Activated CD8-positive, alpha-beta memory T cell treated with anti-CD3 and anti-CD28 coated beads for 24 hours (primary cell): ENCODE measurements around the gene TRIM54.
A peak's percentile ranks its signal among the peaks of the same experiment; 100 is the strongest.

Experiments used
- DNase-seq: peaks from one replicate; pipeline ENCODE4 v3.0.0-alpha.2; 2020

TRIM54 gene, protein sequence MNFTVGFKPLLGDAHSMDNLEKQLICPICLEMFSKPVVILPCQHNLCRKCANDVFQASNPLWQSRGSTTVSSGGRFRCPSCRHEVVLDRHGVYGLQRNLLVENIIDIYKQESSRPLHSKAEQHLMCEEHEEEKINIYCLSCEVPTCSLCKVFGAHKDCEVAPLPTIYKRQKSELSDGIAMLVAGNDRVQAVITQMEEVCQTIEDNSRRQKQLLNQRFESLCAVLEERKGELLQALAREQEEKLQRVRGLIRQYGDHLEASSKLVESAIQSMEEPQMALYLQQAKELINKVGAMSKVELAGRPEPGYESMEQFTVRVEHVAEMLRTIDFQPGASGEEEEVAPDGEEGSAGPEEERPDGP

GRCh38 chr2:27281855-27282559 is at the start of gene TRIM54:
Gene TRIM54, plus strand, starts transcription at chr2:27282429. Its CDS starts 303 bp downstream, at chr2:27282732.
- DNase-seq = no peak

DNA sequence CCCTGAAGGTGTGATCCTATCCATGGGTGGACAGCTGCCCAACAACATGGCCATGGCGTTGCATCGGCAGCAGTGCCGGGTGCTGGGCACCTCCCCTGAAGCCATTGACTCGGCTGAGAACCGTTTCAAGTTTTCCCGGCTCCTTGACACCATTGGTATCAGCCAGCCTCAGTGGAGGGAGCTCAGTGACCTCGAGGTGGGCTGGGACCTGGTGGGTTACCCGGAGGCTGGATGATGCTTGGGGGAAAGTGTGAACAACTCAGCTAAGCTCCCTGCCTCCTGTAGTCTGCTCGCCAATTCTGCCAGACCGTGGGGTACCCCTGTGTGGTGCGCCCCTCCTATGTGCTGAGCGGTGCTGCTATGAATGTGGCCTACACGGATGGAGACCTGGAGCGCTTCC is 48.9 kb upstream of the TRIM54 start:
- no peak for DNase-seq

DNA sequence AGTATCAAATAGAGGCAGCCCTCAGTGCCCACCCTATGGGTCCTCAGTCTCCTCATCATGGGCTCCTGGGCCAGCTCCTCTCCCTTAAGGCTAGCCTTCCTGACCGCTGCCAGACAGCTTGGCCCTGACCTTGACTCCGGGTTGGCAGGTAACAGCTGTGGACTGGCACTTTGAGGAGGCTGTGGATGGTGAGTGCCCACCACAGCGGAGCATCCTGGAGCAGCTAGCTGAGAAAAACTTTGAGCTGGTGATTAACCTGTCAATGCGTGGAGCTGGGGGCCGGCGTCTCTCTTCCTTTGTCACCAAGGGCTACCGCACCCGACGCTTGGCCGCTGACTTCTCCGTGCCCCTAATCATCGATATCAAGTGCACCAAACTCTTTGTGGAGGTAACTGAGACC is 46.1 kb upstream of the TRIM54 start:
- no peak for DNase-seq

- no peak for DNase-seq
Observed at GRCh38 chr2:27236626-27237025, 45.6 kb upstream of the TRIM54 start.

DNA sequence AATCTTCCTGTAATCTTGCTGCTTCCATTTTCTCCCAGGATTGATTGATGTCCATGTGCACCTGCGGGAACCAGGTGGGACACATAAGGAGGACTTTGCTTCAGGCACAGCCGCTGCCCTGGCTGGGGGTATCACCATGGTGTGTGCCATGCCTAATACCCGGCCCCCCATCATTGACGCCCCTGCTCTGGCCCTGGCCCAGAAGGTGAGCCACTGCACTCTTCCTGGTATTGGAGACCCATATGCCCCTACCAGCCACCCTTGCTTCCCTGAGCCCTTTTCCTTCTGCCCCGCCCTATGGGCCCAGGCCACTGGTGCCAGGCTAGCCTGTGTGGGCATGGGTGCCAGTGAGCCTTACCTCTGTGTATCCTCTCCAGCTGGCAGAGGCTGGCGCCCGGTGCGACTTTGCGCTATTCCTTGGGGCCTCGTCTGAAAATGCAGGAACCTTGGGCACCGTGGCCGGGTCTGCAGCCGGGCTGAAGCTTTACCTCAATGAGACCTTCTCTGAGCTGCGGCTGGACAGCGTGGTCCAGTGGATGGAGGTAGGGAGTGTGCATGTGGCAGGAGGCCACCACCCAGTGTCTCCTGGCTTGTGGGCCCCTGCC is 44.8 kb upstream of the TRIM54 start:
- no peak for DNase-seq

DNA sequence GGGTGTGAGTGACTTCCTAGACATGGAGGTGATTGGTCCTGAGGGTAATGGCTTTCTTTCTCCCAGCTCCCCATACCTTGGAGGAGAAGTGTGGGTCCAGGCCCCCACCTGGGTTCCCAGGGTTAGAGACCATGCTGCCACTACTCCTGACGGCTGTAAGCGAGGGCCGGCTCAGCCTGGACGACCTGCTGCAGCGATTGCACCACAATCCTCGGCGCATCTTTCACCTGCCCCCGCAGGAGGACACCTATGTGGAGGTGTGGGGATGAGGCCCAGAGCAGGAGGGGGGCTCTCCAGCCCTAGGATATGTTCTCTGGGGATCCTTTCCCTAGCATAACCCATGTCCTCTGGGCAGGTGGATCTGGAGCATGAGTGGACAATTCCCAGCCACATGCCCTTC is 43.3 kb upstream of the TRIM54 start:
- DNase-seq = no peak

DNA sequence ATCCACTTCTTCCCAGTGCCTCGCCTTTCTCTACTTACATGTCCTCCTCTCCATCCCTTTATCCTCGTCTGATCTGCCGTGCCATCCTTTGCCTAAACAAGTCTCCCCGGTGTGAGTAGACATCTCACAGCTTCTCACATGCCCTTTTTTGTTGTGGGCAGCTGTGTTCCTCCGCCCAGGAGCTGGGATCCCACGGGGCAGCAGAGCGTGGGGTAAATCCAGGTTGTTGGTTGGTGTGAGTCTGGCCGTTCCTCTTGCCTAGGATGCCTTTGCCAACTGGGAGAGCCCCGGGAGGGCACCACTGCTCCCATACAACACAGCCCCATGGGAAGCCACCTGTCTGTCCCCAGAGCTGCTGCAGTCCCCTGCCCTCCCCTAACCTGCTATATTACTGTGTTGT is 41.8 kb upstream of the TRIM54 start:
- no peak for DNase-seq

DNA sequence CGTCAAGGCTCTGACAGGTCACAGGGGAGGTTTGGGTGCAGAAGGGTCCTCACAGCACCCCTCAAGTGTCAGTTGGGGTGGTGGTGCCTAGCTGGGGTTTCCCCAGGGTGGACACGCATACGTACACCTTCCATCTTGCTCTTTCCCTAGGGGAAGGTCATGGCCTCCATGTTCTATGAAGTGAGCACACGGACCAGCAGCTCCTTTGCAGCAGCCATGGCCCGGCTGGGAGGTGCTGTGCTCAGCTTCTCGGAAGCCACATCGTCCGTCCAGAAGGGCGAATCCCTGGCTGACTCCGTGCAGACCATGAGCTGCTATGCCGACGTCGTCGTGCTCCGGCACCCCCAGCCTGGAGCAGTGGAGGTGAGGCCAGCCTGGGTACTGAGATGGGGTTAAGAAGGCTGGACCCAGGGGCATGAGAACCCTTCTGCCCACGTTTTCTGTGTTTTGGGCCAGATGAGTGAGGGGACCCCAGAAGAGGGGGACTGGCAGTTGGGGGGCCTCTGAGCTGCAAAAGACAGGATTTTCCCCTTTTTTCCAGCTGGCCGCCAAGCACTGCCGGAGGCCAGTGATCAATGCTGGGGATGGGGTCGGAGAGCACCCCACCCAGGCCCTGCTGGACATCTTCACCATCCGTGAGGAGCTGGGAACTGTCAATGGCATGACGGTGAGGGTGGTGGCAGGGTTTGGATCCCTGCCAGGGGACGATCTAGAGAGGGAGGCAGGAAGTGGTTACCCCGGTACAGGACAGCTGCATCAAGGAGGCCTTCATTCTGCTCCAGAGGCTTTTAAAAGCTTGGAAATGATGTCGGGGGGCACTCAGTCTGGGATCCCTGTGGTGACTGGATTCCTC is 40.2 kb upstream of the TRIM54 start:
- no peak for DNase-seq

DNA sequence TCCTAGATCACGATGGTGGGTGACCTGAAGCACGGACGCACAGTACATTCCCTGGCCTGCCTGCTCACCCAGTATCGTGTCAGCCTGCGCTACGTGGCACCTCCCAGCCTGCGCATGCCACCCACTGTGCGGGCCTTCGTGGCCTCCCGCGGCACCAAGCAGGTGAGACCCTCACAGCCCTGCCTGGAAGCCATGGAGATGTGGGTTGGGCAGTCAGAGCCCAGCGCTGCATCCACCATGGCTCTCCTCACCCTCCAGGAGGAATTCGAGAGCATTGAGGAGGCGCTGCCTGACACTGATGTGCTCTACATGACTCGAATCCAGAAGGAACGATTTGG is 39.6 kb upstream of the TRIM54 start:
- DNase-seq = no peak

DNA sequence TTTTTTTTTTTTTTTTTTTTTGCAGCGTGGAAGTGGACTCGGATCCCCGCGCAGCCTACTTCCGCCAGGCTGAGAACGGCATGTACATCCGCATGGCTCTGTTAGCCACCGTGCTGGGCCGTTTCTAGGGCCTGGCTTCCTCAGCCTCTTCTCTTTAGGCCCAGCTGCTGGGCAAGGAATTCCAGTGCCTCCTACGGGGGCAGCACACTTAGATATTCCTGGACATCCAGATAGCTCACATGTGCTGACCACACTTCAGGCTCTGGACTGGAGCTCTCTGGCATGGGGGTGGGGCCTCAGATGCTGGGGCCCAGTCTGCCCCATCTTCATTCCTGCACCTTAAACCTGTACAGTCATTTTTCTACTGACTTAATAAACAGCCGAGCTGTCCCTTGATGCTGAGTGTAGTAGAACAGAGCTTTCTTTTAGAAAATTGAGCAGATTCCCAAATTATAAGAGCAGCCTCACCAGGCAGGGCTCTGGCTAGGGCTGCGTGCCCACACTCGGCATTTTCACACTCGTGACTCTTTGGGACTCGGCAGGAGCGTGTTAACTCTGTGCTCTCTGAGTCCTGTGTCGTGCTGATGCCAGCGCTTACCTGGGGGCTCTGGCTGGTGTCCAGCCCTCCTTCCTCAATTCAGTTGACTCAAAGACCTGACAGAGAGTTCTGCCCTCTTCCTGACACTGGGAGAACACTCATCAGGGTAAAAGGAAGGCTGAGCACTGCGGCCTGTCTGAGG is 38.7 kb upstream of the TRIM54 start:
- DNase-seq = no peak

DNA sequence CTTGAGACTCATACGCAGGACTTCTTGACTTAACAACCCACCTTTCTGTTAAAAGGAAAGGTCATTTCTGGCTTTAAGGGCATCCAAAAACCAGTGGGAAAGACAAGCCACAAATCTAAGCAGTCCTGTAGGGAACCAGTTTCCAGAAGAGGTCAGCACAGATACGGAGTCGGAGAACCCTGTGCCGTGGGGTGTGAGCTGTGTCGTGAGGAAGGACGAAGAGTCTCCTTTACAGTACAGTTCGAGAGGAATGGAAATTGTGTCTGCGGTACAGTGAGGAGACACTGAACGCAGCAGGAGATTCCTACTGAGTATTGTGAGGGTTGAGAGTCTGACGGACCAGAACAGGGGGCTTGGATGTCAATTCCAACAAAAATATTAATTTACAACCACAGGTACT is 37.1 kb upstream of the TRIM54 start:
- DNase-seq = no peak

DNA sequence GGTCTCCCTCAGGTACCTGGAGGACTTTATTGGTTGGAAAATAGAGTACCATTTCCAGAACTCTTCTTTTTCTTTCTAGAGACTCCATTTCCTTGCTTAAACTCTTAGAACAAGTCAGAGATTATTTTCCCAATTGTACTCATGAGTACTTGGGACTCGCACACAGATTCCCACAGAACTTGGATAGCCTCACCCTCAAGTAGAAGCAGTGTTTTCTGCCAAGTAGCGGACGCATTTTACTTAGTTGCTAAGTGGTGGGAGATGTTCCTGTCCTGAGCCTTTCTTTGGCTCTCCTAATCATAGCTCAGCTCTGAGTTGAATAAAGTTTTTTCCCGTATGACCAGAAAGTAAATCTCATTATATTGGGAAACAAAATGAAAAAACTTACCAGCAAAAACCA is 36.6 kb upstream of the TRIM54 start:
- no peak for DNase-seq

GRCh38 chr2:27247893-27248292 is 34.3 kb upstream of the TRIM54 start:
- DNase-seq = no peak

DNA sequence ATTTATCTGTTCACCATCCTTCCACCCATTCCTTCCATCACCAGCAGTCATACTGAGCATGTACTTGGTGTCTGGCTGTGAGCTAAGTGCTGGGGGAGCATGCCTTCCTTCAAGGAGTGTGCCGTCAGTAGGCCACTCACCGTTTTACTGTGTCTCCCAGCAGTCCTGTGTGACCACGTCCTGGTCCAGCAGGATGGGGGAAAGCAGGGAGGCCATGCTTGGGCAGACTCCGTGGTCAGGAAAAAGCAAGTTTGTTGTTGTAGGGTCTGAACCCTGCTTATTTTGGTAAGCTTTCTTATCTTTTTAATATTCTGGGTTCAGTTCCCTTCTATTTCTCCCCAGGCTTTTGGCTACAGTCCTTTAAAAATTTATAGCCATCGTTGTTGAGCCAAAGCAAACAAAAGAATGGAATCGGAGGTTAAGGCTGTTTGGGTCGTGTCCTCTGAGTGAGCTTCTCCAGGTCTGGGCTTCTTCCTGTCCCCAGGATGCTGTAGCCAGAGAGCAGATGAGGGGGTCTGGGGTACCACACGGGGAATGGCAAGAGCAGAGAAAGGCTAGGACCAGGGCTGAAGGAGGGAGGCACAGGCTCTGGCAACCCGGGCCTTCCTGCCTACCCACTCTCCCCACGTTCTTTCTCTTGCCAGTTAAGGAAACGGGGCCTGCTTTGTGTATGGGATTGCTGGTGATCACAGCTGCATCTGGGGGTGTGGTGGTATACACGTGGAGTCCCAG is 32.9 kb upstream of the TRIM54 start:
- DNase-seq = no peak

DNA sequence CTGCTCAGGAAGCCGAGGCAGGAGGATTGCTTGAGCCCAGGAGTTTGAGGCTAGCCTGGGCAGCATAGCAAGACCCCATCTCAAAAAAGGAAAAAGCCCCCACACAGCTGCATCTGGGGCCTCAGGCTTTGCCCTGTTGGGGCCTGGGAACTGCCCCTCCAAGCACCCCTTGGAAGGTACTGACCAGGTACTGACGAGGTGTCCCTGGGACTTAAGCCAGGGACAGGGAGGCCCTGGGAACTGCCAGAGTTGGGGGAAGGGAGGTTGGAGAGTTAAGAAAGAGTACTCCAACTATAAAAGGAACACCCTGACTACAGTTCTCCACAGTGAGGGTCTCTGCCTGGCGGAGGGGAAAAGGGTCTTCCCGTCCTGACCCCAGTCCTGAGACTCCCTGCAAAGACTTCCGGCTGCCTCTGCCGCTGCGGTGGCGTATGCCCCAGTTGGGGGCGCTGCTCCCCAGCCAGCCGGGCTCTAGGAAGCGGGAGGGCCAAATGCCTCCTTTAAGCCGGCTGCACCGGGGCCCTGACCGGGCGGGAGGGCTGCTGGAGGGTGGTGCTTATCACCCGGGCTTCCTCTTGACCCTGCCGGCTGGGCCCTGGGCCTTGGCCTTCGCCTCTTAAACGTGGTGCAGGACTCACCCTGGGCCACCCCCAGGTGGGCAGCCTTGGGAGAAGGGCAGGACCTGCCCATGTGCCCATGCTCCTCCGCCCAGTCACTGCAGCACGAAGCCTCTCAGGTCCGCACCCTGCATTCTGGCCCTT is 32.2 kb upstream of the TRIM54 start:
- peak; percentile 80 for DNase-seq

DNA sequence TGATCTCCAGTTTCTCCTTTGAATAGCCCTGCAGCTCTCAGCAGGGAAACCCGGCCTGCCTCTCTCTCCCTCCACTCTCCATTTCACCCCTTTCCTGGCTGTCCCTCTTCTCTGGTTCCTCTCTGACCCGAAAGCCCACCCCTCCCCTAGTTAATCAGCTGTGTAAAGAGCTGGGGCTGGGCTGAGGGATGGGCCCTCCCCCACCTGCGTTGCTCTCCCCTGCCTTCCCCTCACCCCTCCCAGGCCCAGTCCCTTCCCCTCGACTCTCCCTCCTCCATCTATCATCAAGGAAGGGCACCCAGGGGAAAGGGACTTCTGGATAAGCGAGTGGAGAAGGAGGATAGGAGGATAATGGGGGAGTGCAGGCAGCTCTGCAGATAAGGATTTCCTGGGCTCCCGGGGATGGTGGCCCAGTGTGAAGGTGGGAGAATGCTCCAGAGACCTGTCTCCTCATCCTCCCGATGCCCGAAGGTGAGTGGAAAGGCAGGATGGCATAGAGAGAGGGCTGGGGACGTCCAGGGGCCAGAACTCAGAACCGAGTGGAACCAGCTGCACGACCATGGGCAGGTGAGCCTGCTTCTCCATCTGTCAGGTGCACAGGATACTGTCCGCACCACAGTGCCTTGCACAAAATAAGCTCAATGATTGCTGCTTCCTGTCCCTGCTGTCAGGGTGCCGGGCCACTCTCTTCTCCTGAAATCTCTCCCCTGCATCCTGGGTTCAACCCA is 31.4 kb upstream of the TRIM54 start:
- DNase-seq = no peak

DNA sequence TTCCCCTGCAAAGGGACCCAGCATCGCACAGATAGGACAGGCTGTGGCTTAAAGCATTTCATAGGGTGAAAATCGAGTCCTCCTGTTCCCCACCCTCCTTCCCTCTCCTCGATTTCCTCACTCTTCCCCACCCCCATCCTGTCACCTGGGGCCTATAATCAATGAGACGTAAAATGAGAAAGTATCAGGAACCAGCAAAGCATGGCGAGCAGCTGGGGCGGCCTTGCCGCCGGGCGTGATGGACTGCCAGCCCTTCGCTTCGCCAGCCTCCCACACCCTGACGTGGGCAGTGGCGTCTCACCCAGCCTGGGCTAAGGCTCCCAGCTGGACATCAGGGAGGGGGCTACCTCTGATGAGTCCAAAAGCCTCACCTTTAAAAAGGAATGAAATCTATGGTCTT is 30.5 kb upstream of the TRIM54 start:
- DNase-seq = no peak

GRCh38 chr2:27255187-27255586 is 27.0 kb upstream of the TRIM54 start:
- no peak for DNase-seq

DNA sequence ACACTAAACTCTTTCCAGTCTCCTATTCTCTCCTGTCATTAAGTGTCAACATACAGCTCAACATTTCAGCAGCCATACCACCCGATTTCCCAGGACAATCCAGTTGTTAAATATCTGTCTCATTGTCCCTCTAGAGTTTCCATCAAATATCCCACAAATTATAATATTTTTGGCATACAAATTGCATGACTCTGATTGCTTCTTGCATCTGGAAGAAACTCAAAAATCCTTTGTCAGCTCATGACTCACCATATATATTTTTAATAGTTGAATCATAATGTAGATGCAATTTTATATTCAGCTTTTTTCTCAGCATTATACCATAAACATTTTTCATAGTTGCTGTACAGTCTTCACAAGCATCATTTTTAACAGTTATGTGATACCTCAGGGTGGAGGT is 26.6 kb upstream of the TRIM54 start:
- DNase-seq = no peak

GRCh38 chr2:27256855-27257454 is 25.3 kb upstream of the TRIM54 start:
- no peak for DNase-seq
